OCI-LY1 (cell line): ENCODE measurements around the gene ARR3.

Experiments used
- H2AFZ ChIP-seq: fragments of 200-600 bp; sonication (generic), shearing (Covaris generic); 2 replicates; pipeline ENCODE4 v1.6.0; 2014; ENCODE audit warnings: antibody characterized with exemption, mild to moderate bottlenecking, low read length
- H3F3A ChIP-seq: fragments of 200-600 bp; sonication (generic), shearing (Covaris generic); 2 replicates; pipeline ENCODE4 v1.6.0; 2014; ENCODE audit warnings: mild to moderate bottlenecking, antibody characterized with exemption, low read length, moderate library complexity; ENCODE audit not compliant: insufficient read depth
- H3K27ac ChIP-seq: fragments of 200-600 bp; sonication (generic); 2 replicates; pipeline ENCODE4 v1.5.1; 2014; ENCODE audit warnings: low read length, mixed run types, mild to moderate bottlenecking, low read depth; ENCODE audit not compliant: poor library complexity, severe bottlenecking
- H3K27me3 ChIP-seq: fragments of 200-600 bp; sonication (generic); 2 replicates; pipeline ENCODE4 v1.6.0; 2014; ENCODE audit warnings: antibody characterized with exemption, mild to moderate bottlenecking, low read length, moderate library complexity; ENCODE audit not compliant: insufficient read depth
- H3K36me3 ChIP-seq: fragments of 200-600 bp; sonication (generic); 2 replicates; pipeline ENCODE4 v1.6.1; 2014; ENCODE audit warnings: mild to moderate bottlenecking, antibody characterized with exemption, low read length, moderate library complexity, mixed read lengths; ENCODE audit not compliant: insufficient read depth
- H3K4me1 ChIP-seq: fragments of 200-600 bp; sonication (generic); 2 replicates; pipeline ENCODE4 v1.5.1; 2014; ENCODE audit warnings: mild to moderate bottlenecking, low read length, moderate library complexity; ENCODE audit not compliant: insufficient read depth, severe bottlenecking
- H3K4me2 ChIP-seq: fragments of 200-600 bp; sonication (generic), shearing (Covaris generic); 2 replicates; pipeline ENCODE4 v1.6.1; 2014; ENCODE audit warnings: low read length
- H3K4me3 ChIP-seq: fragments of 200-600 bp; sonication (generic); 2 replicates; pipeline ENCODE4 v1.5.1; 2014; ENCODE audit warnings: low read length, low read depth, mild to moderate bottlenecking, mixed read lengths; ENCODE audit not compliant: poor library complexity, severe bottlenecking
- H3K79me2 ChIP-seq: fragments of 200-600 bp; shearing (Covaris generic); 2 replicates; pipeline ENCODE4 v1.6.1; 2016; ENCODE audit warnings: mixed run types, low read length, mixed read lengths; ENCODE audit not compliant: insufficient read depth
- H3K9ac ChIP-seq: fragments of 200-600 bp; sonication (generic), shearing (Covaris generic); 2 replicates; pipeline ENCODE4 v1.6.1; 2014; ENCODE audit warnings: mild to moderate bottlenecking, low read length, mixed read lengths
- H3K9me2 ChIP-seq: fragments of 200-600 bp; sonication (generic), shearing (Covaris generic); 2 replicates; pipeline ENCODE4 v1.6.1; 2014; ENCODE audit warnings: low read depth, mild to moderate bottlenecking, low read length, mixed read lengths
- H3K9me3 ChIP-seq: fragments of 200-600 bp; shearing (Covaris generic); 2 replicates; pipeline ENCODE4 v1.6.1; 2014; ENCODE audit warnings: low read length, mixed read lengths
- H4K20me1 ChIP-seq: fragments of 200-600 bp; sonication (generic), shearing (Covaris generic); 2 replicates; pipeline ENCODE4 v1.6.0; 2016; ENCODE audit warnings: mild to moderate bottlenecking, low read length; ENCODE audit not compliant: insufficient read depth
- EZH2 ChIP-seq: fragments of 200-600 bp; sonication (generic), shearing (Covaris generic); IDR thresholded peaks from 2 replicates; pipeline ENCODE4 v1.8.0; 2017; ENCODE audit warnings: borderline replicate concordance, mixed run types, mild to moderate bottlenecking, antibody characterized with exemption, low read length, moderate library complexity, mixed read lengths
- TF ChIP-seq, protein P1 (sequence below): fragments of 200-600 bp; sonication (generic), shearing (Covaris generic); IDR thresholded peaks from 2 replicates; pipeline ENCODE4 v1.5.1; 2017; ENCODE audit warnings: mild to moderate bottlenecking, antibody characterized with exemption, low read length, moderate library complexity, mixed read lengths

Gene ARR3

DNA sequence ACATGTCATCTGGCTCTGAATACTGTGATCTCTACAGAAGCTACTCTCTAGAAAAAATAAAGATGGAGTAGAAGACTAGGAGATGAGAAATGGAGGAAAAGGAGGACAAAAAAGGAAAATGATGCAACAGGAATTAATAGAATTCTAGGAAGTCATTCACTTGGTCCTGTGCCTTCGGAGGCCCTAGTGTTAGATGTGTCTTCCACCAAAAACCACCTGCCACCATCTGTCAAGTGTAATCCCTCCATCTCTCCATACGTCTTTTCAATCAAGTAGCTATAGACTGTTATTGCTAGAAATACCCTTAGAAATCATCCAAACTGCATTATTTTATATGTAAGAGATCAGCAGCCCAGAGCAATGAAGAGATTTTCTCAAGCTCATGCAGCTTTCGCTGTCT is 10.9 kb downstream of the ARR3 start:
- Histone ChIP-seq H3F3A (no peaks in the 10 kb centered on the region), H3K4me3 (no peak overlapping the region), H3K4me2 (no peak overlapping the region), H3K36me3 (no peaks in the 10 kb centered on the region), H3K9me3 (no peaks in the 10 kb centered on the region), H3K4me1 (no peaks in the 10 kb centered on the region), H3K9me2 (no peaks in the 10 kb centered on the region), H3K27me3 (no peaks in the 10 kb centered on the region), H3K27ac (no peak overlapping the region), H3K79me2 (no peaks in the 10 kb centered on the region), H2AFZ (no peak overlapping the region), H3K9ac (no peak overlapping the region), H4K20me1 (no peaks in the 10 kb centered on the region)
- TF ChIP-seq EZH2 = no peak
- TF ChIP-seq, protein P1, sequence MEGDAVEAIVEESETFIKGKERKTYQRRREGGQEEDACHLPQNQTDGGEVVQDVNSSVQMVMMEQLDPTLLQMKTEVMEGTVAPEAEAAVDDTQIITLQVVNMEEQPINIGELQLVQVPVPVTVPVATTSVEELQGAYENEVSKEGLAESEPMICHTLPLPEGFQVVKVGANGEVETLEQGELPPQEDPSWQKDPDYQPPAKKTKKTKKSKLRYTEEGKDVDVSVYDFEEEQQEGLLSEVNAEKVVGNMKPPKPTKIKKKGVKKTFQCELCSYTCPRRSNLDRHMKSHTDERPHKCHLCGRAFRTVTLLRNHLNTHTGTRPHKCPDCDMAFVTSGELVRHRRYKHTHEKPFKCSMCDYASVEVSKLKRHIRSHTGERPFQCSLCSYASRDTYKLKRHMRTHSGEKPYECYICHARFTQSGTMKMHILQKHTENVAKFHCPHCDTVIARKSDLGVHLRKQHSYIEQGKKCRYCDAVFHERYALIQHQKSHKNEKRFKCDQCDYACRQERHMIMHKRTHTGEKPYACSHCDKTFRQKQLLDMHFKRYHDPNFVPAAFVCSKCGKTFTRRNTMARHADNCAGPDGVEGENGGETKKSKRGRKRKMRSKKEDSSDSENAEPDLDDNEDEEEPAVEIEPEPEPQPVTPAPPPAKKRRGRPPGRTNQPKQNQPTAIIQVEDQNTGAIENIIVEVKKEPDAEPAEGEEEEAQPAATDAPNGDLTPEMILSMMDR = no peak

DNA sequence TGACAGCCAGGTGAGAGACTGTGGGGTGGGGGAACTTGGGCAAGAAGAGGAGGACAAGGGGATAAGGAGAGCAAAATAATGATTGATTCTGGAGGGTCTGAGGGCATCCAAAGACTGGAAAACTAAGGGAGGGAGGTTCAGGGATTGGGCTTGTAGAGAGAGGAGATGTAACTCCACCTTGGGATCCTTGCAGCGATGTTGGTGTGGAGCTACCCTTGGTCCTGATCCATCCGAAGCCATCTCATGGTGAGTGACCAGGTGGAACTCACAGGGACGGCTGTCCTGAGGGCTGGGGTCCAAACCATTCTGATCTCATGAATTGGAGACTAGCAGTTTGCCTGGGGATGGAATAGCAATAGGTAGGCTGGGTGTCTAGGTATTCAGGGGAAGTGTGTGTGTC is 12.4 kb downstream of the ARR3 start:
- Histone ChIP-seq H3K4me3 (no peak overlapping the region), H3K36me3 (0 out of 2 replicates have a peak, but pooled peaks cover 3% of the 10 kb centered on the region), H3K9ac (no peak overlapping the region), H3K27me3 (no peaks in the 10 kb centered on the region), H3K4me1 (no peaks in the 10 kb centered on the region), H3F3A (no peaks in the 10 kb centered on the region), H2AFZ (no peak overlapping the region), H3K79me2 (no peaks in the 10 kb centered on the region), H3K9me2 (no peaks in the 10 kb centered on the region), H3K27ac (no peak overlapping the region), H4K20me1 (no peaks in the 10 kb centered on the region), H3K4me2 (no peak overlapping the region), H3K9me3 (no peaks in the 10 kb centered on the region)
- TF ChIP-seq EZH2 = no peak
- TF ChIP-seq, protein P1 = no peak

DNA sequence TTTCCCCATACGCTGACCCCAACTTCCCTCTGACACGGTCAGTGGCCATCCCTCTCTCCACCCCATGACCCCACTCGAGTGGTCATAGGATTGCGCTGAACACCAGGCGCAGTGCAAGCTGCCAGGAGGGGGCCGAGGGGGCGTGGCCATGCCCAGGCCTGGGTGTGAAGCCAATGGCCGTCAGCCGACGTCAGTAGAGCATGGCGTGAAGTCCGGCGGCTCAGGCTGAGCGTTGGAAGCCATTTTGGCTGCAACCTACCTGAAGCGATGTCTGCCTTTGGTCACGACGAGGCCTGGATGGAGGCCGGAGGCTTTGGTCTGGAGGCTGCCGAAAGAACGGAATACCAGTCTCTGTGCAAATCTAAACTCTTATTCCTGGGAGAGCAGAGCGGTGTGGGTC is 13.8 kb downstream of the ARR3 start, which contains the start of gene RAB41:
TSS of gene RAB41 (plus strand) at position 222 of the 400 bp plus-strand sequence. CDS start at position 268, 46 bp downstream.
- Histone ChIP-seq H3K4me1 (no peaks in the 10 kb centered on the region), H3K27me3 (no peaks in the 10 kb centered on the region), H3K9me3 (no peaks in the 10 kb centered on the region)

More for the DNA sequence above, 13.8 kb downstream of the ARR3 start, which contains the start of gene RAB41:
- H3K27ac ChIP-seq = no peak within 1 kb of the TSS
- TF ChIP-seq, protein P1 = no peak
- TF ChIP-seq EZH2 = no peak
- H4K20me1 ChIP-seq = no peaks in the 10 kb centered on the region
- H3K79me2 ChIP-seq = no peaks in the 10 kb centered on the region
- no peak within 1 kb of the TSS for H3K4me2 ChIP-seq
- 0 out of 2 replicates have a peak, but pooled peaks cover 3% of the 10 kb centered on the region for H3K36me3 ChIP-seq
- no peaks in the 10 kb centered on the region for H3F3A ChIP-seq
- H3K9me2 ChIP-seq = no peaks in the 10 kb centered on the region
- H2AFZ ChIP-seq = no peak within 1 kb of the TSS
- H3K9ac ChIP-seq = no peak within 1 kb of the TSS
- H3K4me3 ChIP-seq = no peak within 1 kb of the TSS
